B cell (primary cell): ENCODE data around the gene RFX3. TPM values are rescaled to one million over a fixed set of nuclear protein-coding genes. Genes with fewer than 3 reads are reported as not detected.

Source experiments
- ATAC-seq: fragments of 200-7000 bp; cut with Tn5 transposase; one replicate; pipeline ENCODE4 v1.10.0; 2021; ENCODE audit warnings: low read depth, mild to moderate bottlenecking, moderate number of reproducible peaks, moderate library complexity
- CTCF ChIA-PET: fragments of 350-600 bp; sonication (Branson Sonifier 250); formaldehyde crosslinking; loops from one replicate; lab custom pipeline; 2021; ENCODE audit warnings: antibody characterized with exemption, inconsistent platforms; lab: Charles Lee
- POLR2A ChIA-PET: fragments of 350-600 bp; sonication (Branson Sonifier 250); formaldehyde crosslinking; loops from one replicate; lab custom pipeline; 2021; ENCODE audit warnings: antibody characterized with exemption; lab: Charles Lee
- DNase-seq: peaks from one replicate; pipeline ENCODE4 v3.0.0; 2013
- H2AFZ ChIP-seq: 2 replicates; pipeline ENCODE4 v1.6.1; 2012; ENCODE audit warnings: mild to moderate bottlenecking, low read depth, low read length; ENCODE audit not compliant: insufficient read depth, poor library complexity, severe bottlenecking
- H3K27ac ChIP-seq, 2 donors: 1 replicate in 1 of 2; 2 replicates in 1 of 2; pipeline ENCODE4 v1.5.1; 2012 to 2013; ENCODE audit warnings: low read length in 2 of 2, mild to moderate bottlenecking in 2 of 2, moderate library complexity in 1 of 2
- H3K27me3 ChIP-seq, 4 experiments: fragments of 200-600 bp in 1 of 4; sonication (generic) in 1 of 4; replicated peaks in 1 of 4; 1 replicate in 2 of 4; 2 replicates in 2 of 4; pipeline versions ENCODE4 v1.6.1 to v1.7.0; 2013 to 2016; ENCODE audit warnings: low read length in 3 of 4, mild to moderate bottlenecking in 2 of 4, mixed read lengths in 1 of 4, moderate library complexity in 1 of 4; ENCODE audit not compliant: insufficient read depth in 4 of 4, control insufficient read depth in 3 of 4; ENCODE audit errors: control extremely low read depth in 1 of 4
- H3K36me3 ChIP-seq, 2 experiments: replicated peaks in 1 of 2; 1 replicate in 1 of 2; 2 replicates in 1 of 2; pipeline versions ENCODE4 v1.6.1 to v1.7.1; 2013; ENCODE audit warnings: low read length in 1 of 2; ENCODE audit not compliant: insufficient read depth in 2 of 2, control insufficient read depth in 1 of 2; ENCODE audit errors: control extremely low read depth in 1 of 2, extremely low read depth in 1 of 2
- H3K4me1 ChIP-seq, 2 donors: fragments of 200-600 bp in 1 of 2; sonication (generic) in 1 of 2; 1 replicate in 1 of 2; 2 replicates in 1 of 2; pipeline versions ENCODE4 v1.5.1 to v1.6.1; 2013 to 2017; ENCODE audit warnings: low read length in 2 of 2; ENCODE audit not compliant: control insufficient read depth in 2 of 2, insufficient read depth in 2 of 2
- H3K4me2 ChIP-seq: replicated peaks from 2 replicates; pipeline ENCODE3; 2012; ENCODE audit warnings: mild to moderate bottlenecking, low read depth, low read length; ENCODE audit not compliant: poor library complexity, severe bottlenecking
- H3K4me3 ChIP-seq, 5 experiments: fragments of 200-600 bp in 1 of 5; sonication (generic) in 1 of 5; 1 replicate in 3 of 5; 2 replicates in 2 of 5; pipeline versions ENCODE4 v1.5.1 to v1.7.0; 2011 to 2016; ENCODE audit warnings: low read length in 4 of 5, mild to moderate bottlenecking in 4 of 5, low read depth in 2 of 5, control low read depth in 1 of 5, moderate library complexity in 1 of 5; ENCODE audit not compliant: insufficient read depth in 1 of 5; ENCODE audit errors: control extremely low read depth in 1 of 5, extremely low read depth in 1 of 5
- H3K79me2 ChIP-seq: fragments of 200-600 bp; sonication (generic); one replicate; pipeline ENCODE4 v1.6.0; 2016; ENCODE audit warnings: low read length; ENCODE audit not compliant: control insufficient read depth, insufficient read depth
- H3K9ac ChIP-seq: fragments of 200-600 bp; sonication (generic); 2 replicates; pipeline ENCODE4 v1.6.1; 2017; ENCODE audit warnings: mild to moderate bottlenecking, low read length, moderate library complexity
- H3K9me3 ChIP-seq, 3 donors: one replicate each; pipeline versions ENCODE4 v1.6.1 to v1.7.1; 2013; ENCODE audit warnings: low read length in 2 of 3; ENCODE audit not compliant: control insufficient read depth in 2 of 3, insufficient read depth in 1 of 3; ENCODE audit errors: control extremely low read depth in 1 of 3
- H4K20me1 ChIP-seq: 2 replicates; pipeline ENCODE4 v1.6.0; 2012; ENCODE audit warnings: mild to moderate bottlenecking, low read length; ENCODE audit not compliant: insufficient read depth, control insufficient read depth, poor library complexity, severe bottlenecking
- H3K27ac Mint-ChIP-seq: one replicate; pipeline ENCODE4 v1.8.0; 2021; ENCODE audit warnings: mixed read lengths
- H3K27me3 Mint-ChIP-seq: one replicate; pipeline ENCODE4 v1.8.0; 2021; ENCODE audit warnings: mixed read lengths
- H3K4me1 Mint-ChIP-seq: one replicate; pipeline ENCODE4 v1.8.0; 2021; ENCODE audit warnings: mixed read lengths
- H3K4me3 Mint-ChIP-seq: one replicate; pipeline ENCODE4 v1.8.0; 2021; ENCODE audit warnings: mixed read lengths
- H3K9me3 Mint-ChIP-seq: one replicate; pipeline ENCODE4 v1.8.0; 2022; ENCODE audit warnings: mixed read lengths; ENCODE audit not compliant: insufficient read depth
- EZH2 ChIP-seq: IDR thresholded peaks from 2 replicates; pipeline ENCODE4 v1.6.1; 2012; ENCODE audit warnings: borderline replicate concordance, low read depth, mild to moderate bottlenecking, moderate library complexity, low read length; ENCODE audit not compliant: insufficient read depth, poor library complexity, severe bottlenecking
- WGBS: methylation state at CpG from one replicate; pipeline ENCODE4 v1.1.5; 2013; ENCODE audit warnings: missing lambda C conversion rate; ENCODE audit not compliant: insufficient coverage; 5-methylcytosine and 5-hydroxymethylcytosine counted together
- intact Hi-C: fragments of 100-400 bp; cut with micrococcal nuclease; formaldehyde crosslinking; loops from one replicate; pipeline ENCODE4 v1.10.0; 2022
- polyA plus RNA-seq: library from polyadenylated mRNA; depleted of rRNA; stranded (reverse); fragments of >200 nt; gene quantifications from 2 replicates; pipeline ENCODE4 v1.2.3, GENCODE V29; 2012
- total RNA-seq, 2 donors: library from RNA; stranded (reverse); fragments of 120-200 nt in 1 of 2; gene quantifications; 1 replicate in 1 of 2; 2 replicates in 1 of 2; pipeline versions ENCODE4 v1.2.3 to v1.2.4, GENCODE V29; 2013 to 2022
- TF ChIP-seq, protein P1 (sequence below): fragments of 200-600 bp; IDR thresholded peaks from one replicate; pipeline ENCODE4 v1.8.0; 2022; ENCODE audit warnings: antibody characterized with exemption, mild to moderate bottlenecking

Gene RFX3
- total and polyA plus RNA-seq, 2 donors (not counting 1 experiment from before 2014, with no cell fraction given), result 6.1 to 39.1 TPM

GRCh38 chr9:3511551-3511950 lies 14.2 kb downstream of the RFX3 start:
- H3K4me1 Mint-ChIP-seq, result peaks cover 41% of the 10 kb centered on the region
- Histone ChIP-seq H3K4me2 (no peak overlapping the region), H3K9ac (no peak overlapping the region), H3K79me2 (peaks cover 36% of the 10 kb centered on the region), H3K27me3 (no peaks in the 10 kb centered on the region), H3K9me3 (peaks cover 0 to 3% (median 0%) of the 10 kb centered on the region in 3 donors), H3K4me1 (peaks cover 9 to 15% of the 10 kb centered on the region in 2 donors), H3K27ac (no peak overlapping the region), H3K36me3 (no peaks in the 10 kb centered on the region), H2AFZ (no peak overlapping the region), H3K4me3 (no peak overlapping the region), H4K20me1 (peaks cover 5% of the 10 kb centered on the region)
- H3K27ac Mint-ChIP-seq, result no peak overlapping the region
- intact Hi-C loops, result no loop called here
- WGBS, result no CpG with 5 or more reads among the region's 1 CpG
- ChIA-PET CTCF (no interaction called here), POLR2A (no interaction called here)
- no peaks in the 10 kb centered on the region for H3K9me3 Mint-ChIP-seq
- no peak for ATAC-seq
- TF ChIP-seq EZH2, result no peak
- TF ChIP-seq, protein P1, sequence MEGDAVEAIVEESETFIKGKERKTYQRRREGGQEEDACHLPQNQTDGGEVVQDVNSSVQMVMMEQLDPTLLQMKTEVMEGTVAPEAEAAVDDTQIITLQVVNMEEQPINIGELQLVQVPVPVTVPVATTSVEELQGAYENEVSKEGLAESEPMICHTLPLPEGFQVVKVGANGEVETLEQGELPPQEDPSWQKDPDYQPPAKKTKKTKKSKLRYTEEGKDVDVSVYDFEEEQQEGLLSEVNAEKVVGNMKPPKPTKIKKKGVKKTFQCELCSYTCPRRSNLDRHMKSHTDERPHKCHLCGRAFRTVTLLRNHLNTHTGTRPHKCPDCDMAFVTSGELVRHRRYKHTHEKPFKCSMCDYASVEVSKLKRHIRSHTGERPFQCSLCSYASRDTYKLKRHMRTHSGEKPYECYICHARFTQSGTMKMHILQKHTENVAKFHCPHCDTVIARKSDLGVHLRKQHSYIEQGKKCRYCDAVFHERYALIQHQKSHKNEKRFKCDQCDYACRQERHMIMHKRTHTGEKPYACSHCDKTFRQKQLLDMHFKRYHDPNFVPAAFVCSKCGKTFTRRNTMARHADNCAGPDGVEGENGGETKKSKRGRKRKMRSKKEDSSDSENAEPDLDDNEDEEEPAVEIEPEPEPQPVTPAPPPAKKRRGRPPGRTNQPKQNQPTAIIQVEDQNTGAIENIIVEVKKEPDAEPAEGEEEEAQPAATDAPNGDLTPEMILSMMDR, result no peak
- H3K27me3 Mint-ChIP-seq, result no peaks in the 10 kb centered on the region
- no peak overlapping the region for H3K4me3 Mint-ChIP-seq
- no peak for DNase-seq

- H3K27ac Mint-ChIP-seq, result no peak overlapping the region
- Histone ChIP-seq H3K4me2 (no peak overlapping the region), H3K9me3 (no peaks in the 10 kb centered on the region), H2AFZ (no peak overlapping the region), H3K36me3 (no peaks in the 10 kb centered on the region), H3K27ac (no peak overlapping the region), H3K27me3 (no peaks in the 10 kb centered on the region), H3K79me2 (peaks cover 30% of the 10 kb centered on the region), H4K20me1 (peaks cover 5% of the 10 kb centered on the region), H3K9ac (no peak overlapping the region), H3K4me3 (no peak overlapping the region), H3K4me1 (peaks cover 9 to 15% of the 10 kb centered on the region in 2 donors)
- DNase-seq (no peak), ATAC-seq (no peak)
- intact Hi-C loops, result no loop called here
- no peaks in the 10 kb centered on the region for H3K9me3 Mint-ChIP-seq
- WGBS, result no CpG with 5 or more reads among the region's 1 CpG
- ChIA-PET CTCF (no interaction called here), POLR2A (no interaction called here)
- H3K27me3 Mint-ChIP-seq, result no peaks in the 10 kb centered on the region
- TF ChIP-seq EZH2, result no peak
- TF ChIP-seq, protein P1, result no peak
- H3K4me3 Mint-ChIP-seq, result no peak overlapping the region
- H3K4me1 Mint-ChIP-seq, result peaks cover 41% of the 10 kb centered on the region
These were observed 15.0 kb downstream of the RFX3 start for GRCh38 chr9:3510796-3511195.
